HG03432 (cell line): ENCODE data around the gene M1AP.

Experiments
- ATAC-seq: cut with Tn5 transposase; IDR thresholded peaks from one replicate; pipeline ENCODE4 v1.9.1; 2021; ENCODE audit warnings: mild to moderate bottlenecking, moderate library complexity; ENCODE audit not compliant: unreplicated experiment

Gene M1AP

DNA sequence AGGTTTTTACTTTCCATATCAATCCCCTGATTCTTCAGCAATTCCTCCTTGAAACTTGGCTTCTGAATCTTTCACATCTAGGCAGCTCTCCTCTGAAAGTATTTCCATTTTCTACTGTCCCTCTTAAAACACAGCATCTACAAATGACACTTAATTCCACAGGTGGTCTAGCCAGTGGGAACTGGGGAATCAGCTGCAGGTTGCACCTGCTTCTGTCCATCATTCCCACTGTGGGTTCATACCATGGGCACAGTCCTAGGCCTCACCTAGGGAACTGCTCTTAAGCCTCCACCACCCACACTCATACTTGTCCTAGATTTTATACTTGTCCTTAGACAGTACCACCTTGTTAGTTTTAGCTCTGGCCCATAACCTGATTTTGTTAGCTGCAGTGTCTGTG, 96.6 kb downstream of the M1AP start:
- ATAC-seq: no peak

DNA sequence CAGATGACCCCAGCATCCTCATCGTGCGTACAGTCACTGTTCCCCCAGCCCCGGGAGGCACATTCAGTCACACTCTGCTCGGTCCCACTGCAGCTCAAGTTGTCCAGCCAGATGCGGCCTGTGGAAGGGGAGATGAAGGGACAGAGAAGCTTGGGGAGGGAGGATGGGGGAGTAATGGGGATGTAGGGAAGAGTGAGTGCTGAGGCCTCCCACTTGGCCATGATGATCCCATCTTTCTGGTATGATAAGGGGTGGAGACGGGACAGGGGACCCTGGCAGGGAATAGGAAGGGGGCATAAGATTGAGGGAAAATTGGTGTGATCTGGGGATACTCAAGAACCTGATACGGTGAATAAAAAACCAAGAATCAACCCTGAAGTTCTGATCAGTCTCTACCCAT, 97.9 kb downstream of the M1AP start:
- no peak for ATAC-seq

DNA sequence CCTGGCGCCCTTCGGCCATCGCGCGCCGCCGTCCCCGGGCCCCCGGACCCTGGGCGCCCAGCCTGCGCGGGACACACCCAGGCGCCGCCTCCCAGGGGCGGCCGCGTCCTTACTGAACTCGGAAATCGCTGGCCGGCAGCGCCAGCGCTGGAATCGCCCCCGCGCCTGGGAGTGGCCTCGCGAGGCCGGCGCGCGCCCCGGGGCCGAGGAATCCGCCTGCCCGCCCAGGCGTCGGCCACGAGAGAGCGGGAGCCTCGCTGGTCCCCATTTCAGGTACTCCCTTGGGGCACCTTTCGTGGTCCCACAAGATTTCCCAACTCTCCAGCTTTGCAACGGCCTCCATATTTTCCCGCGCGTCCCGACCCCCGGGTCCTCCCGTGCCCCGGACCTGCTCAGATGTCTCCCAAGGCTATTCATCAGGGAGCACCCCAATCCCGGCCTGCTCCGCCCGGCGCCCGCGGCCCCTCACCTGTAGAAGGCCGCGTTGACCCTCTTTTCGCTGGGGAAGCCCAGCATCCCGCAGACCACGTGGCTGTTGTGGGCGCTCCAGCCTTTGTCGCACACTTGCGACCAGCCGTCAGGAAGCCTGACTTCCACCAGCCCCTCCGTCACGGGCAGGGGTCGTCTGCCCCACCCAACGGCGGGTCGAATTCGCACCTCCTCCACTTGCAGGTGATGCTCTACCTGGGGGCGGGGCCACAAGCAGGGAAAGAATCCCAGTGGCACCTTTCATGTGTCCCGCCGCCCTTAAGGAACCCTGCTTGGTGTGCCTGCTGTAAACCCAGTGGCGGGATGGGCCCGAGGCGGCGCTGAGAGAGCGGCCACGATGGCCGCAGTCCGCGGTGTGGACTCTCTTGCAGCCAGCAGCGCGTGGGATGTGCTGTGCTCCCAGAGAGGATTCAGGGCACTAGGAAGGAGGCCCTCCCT, 99.0 kb downstream of the M1AP start:
- ATAC-seq: peak; percentile 34

DNA sequence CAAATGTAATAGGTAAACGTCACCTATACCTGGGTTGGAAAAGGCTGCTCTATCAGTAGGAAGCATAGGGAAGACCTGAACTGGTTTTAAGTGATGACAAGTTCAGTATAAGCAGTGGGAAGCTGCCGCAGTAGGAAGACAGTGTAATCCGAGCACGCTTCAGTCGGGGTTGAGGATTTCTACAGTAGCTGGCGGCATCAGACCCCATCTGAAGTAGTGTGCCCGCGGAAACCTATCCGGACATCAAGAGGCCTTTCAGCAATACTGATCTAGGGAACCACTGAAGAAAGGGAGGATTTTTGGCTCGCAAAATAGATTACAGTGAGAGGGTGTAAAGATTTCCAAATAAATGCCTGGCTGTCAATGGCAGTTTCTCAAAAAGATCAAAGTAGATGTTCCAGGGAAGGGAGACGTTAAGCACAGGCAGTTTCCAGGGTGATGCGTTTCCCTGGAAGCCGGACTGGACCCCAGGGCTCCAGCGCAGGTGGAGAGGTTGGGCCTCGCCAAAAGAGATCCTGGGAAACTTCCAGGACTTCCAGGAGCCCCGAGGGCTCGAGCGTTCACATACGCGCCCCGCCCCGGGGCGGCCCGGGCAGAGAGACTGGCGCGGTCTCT, 99.7 kb downstream of the M1AP start:
- ATAC-seq: no peak

DNA sequence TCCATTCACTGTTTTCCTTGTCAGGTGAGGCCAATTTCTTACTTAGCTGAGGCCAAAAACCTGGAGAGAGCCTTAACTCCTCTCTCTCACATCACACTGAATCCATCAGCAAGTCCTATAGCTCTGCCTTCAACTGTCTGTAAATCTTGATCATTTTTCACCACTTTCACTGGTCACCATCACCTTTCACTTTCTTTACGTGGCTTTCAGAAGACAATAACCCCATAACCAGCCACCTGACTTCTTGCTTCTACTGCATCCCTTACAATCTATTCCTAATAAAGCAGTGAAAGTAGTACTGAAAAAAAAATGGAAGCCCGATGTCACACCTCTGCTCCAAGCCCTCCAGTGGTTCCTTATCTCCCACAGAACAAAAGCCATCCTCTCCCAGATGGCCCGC, 102.1 kb downstream of the M1AP start:
- ATAC-seq: no peak

DNA sequence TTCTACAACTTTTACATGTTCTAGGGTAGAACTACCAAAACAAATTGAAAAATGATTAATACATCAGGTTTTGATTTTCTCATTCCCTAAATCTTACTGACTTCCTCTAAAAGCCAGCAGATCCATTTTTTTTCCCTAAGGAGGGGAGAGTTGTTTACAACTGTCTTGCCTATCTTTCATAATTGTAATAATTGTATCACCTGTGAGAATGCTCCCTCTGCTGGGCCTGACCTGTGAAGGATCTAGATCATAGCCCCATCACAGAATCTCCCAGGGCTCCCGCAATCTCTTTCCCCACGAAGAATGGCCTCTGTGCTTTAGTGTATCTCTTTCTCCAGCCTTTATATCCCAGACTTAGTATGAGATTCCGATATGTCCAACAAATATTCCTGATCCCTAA, 103.5 kb downstream of the M1AP start:
- ATAC-seq: no peak

DNA sequence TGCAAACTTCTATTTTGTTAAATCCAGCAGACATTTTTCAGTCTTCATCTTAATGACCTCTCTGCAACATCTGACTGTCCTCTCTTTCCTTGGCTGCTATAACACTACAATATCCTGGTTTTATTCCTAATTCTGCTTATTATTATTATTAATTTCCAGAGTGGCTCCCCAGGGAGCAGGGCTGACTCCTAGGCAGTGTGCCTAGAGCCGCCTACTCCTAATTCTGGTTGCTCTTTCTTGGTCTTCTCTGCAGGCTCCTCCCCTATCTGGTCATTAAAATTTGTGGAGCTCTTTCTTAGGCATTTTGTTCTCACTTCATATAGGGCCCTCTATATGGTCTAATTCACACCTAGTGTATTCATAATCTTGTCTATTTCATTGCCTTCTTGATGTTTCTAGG, 105.2 kb downstream of the M1AP start:
- no peak for ATAC-seq

DNA sequence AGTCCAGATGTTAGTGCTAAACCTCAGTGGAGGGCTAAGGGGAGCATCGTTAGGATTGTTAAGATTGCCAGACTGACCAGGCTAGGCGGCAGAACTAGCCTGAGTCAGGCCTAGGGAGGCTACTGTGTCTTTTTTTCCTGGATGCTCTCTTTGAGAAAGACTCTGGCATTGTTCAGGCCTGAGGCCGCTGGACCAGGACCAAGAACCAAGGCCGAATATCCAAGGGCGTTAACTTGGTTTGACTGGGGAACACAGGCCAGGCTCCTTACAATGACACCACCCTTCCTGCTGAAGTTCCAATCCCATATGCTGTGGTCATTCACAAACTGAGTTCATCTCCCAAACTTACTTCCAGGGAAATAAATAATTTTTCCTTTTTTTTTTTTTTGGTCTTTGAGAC, 107.8 kb downstream of the M1AP start:
- ATAC-seq: no peak

DNA sequence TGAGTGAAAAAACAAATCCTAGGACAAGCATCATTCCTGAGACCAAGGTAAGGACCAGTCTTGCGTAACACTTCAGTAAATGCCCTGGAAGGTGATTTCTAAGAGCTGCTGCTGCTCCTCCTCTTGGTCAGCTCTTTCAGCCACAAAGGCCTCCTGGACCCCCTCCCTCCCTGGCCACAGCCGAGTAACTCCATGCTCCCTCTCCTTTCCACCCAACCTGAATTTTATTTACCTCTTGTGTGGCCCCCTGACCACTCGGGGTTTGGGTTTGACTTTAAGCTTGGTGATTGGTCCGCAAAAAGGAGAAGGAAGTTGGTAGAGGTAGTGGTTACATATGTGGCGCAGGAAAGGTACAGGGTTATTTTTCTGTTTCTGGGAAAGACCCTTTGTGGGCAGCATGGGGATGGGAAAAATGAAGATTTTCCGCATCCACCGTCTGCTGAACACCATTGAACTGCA, 109.2 kb downstream of the M1AP start:
- ATAC-seq: peak; percentile 54

DNA sequence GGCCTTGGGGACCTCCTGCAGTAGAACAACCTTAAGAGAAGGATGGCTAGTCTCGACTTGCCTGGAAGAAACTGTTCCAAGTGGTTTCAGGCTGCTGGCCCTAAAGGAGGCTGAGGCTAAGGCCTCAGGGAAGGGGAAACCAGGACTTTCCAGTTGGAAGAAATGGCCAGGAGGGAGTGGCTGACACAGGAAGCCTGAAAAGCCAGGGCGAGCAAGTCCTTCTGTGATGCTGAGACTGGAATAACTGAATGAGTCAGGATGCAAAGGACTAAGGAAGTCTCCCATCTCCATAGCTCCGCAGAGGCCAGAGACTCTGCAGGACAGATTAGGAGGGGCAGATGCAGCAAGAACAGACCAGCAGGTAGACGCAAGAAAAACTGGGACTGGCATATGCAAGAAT, 111.0 kb downstream of the M1AP start:
- no peak for ATAC-seq

DNA sequence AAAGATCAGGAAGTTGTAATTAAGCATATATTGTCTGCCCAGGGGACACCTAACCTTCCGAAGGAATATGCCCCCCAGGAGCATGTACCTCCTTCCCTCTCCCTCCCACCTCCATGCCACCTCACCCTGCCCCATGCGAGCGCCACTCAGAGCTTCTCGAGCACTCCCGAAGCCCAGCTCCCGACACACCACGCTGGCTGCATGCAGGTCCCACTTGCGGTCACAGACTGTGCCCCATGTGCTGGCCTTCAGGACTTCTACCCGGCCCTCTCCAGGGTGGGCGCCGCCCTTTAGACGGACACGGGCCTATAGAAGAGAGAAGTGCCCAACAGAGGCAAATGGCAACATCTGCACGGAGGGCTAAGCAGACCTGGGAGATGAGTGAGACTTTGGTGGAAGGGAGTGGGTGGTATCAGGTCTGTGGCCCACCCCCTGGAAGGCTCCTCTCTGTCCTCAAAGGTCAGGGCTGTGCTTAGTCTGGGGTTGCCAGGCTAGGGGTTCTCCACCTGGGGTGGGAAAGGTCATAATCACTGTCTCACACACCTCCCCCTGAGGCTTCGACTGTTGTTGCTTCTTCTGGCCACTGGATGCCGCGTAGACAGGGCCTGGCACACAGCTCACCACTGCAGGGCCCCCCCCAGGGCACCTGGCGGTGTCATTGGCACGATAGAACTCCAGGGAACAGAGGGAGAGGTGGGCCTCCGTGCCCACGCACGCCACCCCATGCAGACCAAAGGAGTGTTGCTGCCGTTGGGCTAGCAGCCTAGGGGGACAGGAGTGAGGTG, 111.8 kb downstream of the M1AP start:
- no peak for ATAC-seq

DNA sequence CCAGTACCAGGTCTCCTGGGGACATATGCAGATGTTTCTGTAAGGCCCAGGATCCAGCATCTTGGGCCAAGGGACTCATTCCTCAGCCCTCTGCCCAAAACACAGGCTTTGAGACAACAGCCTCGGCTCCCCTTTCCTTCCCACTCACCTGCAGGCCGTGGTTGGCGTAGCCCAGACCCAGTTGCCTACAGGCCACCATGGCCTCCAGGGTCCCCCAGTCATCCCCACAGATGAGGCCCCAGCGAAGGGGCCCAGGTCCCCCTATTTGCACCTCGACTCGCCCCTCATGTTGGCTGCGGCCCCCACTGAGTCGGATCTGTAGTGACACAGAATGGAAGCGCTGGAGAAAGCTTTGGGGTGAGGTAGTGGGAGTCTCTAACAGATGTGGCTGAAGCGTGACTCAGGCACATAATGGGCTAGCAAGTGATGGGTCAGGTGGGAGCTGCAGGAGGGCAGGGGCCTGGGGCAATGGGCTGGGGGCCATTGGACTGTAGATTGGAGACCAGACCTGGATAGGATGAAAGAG, 112.6 kb downstream of the M1AP start:
- ATAC-seq: no peak

DNA sequence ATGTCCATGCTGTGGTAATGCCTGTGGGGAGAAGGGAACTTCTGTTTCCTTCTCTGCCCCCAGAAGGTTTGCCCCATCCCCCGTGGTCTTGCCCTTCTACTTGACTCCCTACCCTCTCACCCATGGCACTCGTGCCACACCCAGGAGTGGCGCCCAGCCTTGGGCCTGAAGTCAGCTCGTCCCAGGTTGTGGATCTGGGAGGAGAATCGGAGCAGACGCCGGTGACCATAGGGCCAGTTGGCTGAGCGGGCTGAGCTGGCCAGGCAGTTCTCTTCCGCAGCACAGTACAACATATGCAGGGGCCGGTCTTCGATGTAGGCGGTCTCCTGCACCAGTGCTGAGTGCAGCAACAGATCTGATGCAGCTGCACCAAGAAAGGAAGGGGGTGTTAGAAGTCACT, 113.7 kb downstream of the M1AP start:
- no peak for ATAC-seq

DNA sequence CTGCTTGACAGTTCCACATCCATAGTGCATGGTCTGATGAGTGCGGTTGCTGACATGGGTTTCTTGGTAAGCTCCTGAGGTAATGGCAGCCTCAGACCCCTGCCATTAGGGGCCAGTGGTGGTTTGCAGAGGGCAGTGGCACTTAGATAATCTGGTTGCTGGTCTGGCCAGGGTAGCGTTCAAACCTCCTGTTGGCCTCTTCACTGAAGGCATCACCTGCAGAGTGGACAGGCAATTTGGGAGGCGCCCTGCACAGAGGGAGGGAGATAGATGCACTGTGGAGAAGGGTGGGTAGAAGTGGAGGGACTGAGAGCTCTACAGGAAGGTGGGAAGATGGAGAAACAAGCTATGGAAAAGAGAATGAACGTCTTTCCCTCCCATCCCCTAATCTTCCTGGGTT, 114.7 kb downstream of the M1AP start:
- no peak for ATAC-seq

DNA sequence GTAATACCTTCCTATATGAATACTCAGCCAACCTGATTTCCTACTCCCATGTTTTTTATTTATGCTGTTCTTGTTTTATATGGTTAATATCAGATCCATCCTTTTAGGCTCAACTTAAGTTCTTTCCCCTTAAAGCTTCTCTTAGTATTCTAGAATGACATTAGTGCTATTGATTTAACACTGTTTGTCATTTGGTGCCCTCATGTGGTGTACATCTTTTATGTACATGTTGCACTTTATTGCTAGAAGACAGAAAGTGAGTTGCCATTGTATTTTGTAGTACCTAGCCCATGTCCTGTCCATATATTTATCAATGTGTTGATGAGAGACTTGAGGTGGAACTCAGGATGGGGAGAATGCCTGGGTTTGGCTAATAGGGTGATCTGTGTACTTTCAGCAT, 115.9 kb downstream of the M1AP start:
- no peak for ATAC-seq

DNA sequence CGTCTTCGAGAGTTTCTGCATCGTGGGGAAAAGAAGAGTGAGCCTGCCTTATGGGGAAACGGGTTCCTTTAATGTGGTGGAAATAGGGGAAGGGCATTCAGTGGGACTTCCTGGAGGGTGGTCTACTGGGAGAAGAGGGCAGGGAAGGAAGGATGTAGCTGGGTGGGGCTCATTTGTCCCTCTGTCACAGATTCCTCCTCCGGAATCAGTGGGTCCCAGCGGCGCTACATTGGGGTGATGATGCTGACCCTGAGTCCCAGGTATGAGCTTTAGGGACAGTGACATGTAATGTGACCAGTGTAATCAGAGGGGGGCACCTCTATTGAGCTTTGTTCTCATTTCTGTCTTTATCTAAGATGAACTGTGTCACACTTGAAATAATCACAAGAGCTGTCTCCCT, 116.5 kb downstream of the M1AP start:
- ATAC-seq: no peak

DNA sequence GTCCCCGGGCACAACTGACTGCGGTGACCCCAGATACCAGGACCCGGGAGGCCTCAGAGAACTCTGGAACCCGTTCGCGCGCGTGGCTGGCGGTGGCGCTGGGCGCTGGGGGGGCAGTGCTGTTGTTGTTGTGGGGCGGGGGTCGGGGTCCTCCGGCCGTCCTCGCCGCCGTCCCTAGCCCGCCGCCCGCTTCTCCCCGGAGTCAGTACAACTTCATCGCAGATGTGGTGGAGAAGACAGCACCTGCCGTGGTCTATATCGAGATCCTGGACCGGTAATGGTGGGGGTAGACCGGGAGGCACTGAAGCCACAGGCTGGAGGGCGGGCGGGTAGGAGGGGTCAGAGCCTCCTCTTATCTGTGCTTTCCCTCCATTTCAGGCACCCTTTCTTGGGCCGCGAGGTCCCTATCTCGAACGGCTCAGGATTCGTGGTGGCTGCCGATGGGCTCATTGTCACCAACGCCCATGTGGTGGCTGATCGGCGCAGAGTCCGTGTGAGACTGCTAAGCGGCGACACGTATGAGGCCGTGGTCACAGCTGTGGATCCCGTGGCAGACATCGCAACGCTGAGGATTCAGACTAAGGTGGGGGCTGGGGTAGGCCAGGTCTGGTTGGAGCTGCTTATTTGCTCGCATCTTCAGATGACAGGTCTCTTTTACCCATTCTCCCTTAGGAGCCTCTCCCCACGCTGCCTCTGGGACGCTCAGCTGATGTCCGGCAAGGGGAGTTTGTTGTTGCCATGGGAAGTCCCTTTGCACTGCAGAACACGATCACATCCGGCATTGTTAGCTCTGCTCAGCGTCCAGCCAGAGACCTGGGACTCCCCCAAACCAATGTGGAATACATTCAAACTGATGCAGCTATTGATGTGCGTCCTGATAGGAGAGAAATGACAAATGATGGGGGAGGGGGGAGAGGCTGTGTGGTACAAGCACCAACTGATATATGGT, 117.6 kb downstream of the M1AP start:
- peak; percentile 29 for ATAC-seq

DNA sequence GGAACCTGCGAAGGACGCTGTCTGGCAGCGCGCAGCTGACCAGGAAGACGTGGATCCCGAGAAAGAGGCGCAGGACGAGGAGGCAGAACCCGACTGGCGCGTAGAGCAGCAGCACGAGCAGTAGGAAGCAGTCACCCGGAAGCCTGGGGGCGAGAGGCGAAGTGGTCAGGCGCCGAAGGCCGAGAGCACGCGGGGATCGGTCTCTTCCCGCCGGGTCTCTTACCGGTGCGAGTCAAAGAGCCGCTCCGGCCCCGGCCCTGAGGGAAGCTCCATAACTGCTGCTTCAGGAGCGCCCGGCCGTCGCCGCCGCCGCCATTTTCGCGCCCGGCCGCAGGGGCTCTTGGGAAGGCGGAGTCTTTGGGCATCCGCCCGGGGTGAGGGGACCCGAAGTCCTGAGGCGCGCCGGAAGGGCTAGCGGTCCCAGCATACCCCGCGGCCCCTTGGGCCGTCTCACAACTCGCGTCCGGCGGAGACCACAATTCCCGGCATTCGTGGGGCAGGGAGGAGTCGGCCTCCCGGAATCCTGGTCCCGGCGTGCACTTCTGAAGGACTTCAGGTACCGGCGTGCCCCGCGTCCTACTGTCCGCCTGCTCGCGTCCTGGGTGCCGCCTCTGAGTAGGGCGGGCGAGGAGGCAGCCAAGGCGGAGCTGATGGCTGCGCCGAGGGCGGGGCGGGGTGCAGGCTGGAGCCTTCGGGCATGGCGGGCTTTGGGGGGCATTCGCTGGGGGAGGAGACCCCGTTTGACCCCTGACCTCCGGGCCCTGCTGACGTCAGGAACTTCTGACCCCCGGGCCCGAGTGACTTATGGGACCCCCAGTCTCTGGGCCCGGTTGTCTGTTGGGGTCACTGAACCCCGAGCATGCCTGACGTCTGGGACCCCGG, 118.5 kb downstream of the M1AP start, which contains the start of the genes AUP1 and HTRA2:
Gene AUP1 (minus strand): TSS at position 350 of the 882 bp plus-strand sequence. CDS start 77 bp downstream, at position 273.
Gene HTRA2 (plus strand): TSS at position 577 of the 882 bp plus-strand sequence. CDS start 74 bp downstream, at position 651.
- ATAC-seq: peak; percentile 84
